Activated CD4-positive, alpha-beta memory T cell treated with anti-CD3 and anti-CD28 coated beads for 36 hours (primary cell): ENCODE measurements around the gene IMPDH2. TPM values are rescaled to one million over a fixed set of nuclear protein-coding genes. Genes with fewer than 3 reads are reported as not detected.

Experiments
- CTCF ChIA-PET: fragments of 350-600 bp; sonication (Branson Sonifier 250); formaldehyde crosslinking; loops from one replicate; lab custom pipeline; 2021; ENCODE audit warnings: antibody characterized with exemption, inconsistent platforms; lab: Charles Lee
- POLR2A ChIA-PET: fragments of 350-600 bp; sonication (Branson Sonifier 250); formaldehyde crosslinking; loops from one replicate; lab custom pipeline; 2021; ENCODE audit warnings: antibody characterized with exemption; lab: Charles Lee
- DNase-seq: peaks from one replicate; pipeline ENCODE4 v3.0.0-alpha.2; 2020
- H3K27ac Mint-ChIP-seq: one replicate; pipeline ENCODE4 v1.8.0; 2021; ENCODE audit warnings: mixed read lengths
- H3K27me3 Mint-ChIP-seq: one replicate; pipeline ENCODE4 v1.8.0; 2021; ENCODE audit warnings: mixed read lengths
- H3K36me3 Mint-ChIP-seq: one replicate; pipeline ENCODE4 v1.8.0; 2021; ENCODE audit warnings: mixed read lengths
- H3K4me1 Mint-ChIP-seq: one replicate; pipeline ENCODE4 v1.8.0; 2021; ENCODE audit warnings: low read depth, mixed read lengths
- H3K4me3 Mint-ChIP-seq: one replicate; pipeline ENCODE4 v1.8.0; 2021; ENCODE audit warnings: mild to moderate bottlenecking, mixed read lengths
- H3K9me3 Mint-ChIP-seq: one replicate; pipeline ENCODE4 v1.8.0; 2021; ENCODE audit warnings: mixed read lengths
- intact Hi-C: fragments of 100-400 bp; cut with micrococcal nuclease; formaldehyde crosslinking; loops from one replicate; pipeline ENCODE4 v1.15.1; 2023
- total RNA-seq, 2 experiments: library from RNA; stranded (reverse); gene quantifications; one replicate each; pipeline ENCODE4 v1.2.3, GENCODE V29; 2021

The IMPDH2 gene
- total RNA-seq, 2 experiments from 2014 or later: 430 to 454 TPM

DNA sequence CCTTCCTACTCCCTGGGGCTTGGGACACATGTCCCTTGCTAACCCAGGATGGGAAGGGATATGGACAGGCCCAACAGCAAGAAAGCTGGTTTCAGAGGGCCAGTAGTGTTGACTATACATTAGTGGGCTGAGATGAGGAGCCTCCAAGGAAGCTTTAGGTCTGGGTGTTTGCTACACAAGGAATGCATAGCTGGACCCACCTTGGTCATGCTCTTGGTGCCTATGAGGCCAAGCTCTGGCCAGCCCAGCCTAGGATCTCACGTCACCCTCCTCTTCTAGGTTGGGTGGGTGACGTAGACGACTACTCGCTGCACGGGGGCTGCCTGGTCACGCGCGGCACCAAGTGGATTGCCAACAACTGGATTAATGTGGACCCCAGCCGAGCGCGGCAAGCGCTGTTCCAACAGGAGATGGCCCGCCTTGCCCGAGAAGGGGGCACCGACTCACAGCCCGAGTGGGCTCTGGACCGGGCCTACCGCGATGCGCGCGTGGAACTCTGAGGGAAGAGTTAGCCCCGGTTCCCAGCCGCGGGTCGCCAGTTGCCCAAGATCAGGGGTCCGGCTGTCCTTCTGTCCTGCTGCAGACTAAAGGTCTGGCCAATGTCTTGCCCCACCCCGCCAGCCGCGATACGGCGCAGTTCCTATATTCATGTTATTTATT is 22.7 kb downstream of the IMPDH2 start:
- peaks cover 21% of the 10 kb centered on the region for H3K4me1 Mint-ChIP-seq
- ChIA-PET CTCF (interaction anchor here (0.6 to 4.7 kb wide), 17 partner anchors 10 to 1144 kb away, joined by 3 to 65 read pairs (median 4); partner anchors contain the start of genes DALRD3, NDUFAF3, P4HTM and QRICH1), POLR2A (interaction anchor here (0.6 to 7.8 kb wide), 10 partner anchors 11 to 342 kb away, joined by 3 to 135 read pairs (median 10); partner anchors contain the start of genes ARIH2, DALRD3, IMPDH2 and NDUFAF3)
- H3K27me3 Mint-ChIP-seq: no peaks in the 10 kb centered on the region
- peak overlapping the region; percentile 95 for H3K4me3 Mint-ChIP-seq
- intact Hi-C loops: loop anchor here (1.0 to 5.0 kb wide), 5 partner anchors 15 to 450 kb away; partner anchors contain the start of genes ARIH2 and PFKFB4
- H3K27ac Mint-ChIP-seq: peak overlapping the region; percentile 98
- peak; percentile 28 for DNase-seq
- H3K36me3 Mint-ChIP-seq: peaks cover 15% of the 10 kb centered on the region
- H3K9me3 Mint-ChIP-seq: no peaks in the 10 kb centered on the region

DNA sequence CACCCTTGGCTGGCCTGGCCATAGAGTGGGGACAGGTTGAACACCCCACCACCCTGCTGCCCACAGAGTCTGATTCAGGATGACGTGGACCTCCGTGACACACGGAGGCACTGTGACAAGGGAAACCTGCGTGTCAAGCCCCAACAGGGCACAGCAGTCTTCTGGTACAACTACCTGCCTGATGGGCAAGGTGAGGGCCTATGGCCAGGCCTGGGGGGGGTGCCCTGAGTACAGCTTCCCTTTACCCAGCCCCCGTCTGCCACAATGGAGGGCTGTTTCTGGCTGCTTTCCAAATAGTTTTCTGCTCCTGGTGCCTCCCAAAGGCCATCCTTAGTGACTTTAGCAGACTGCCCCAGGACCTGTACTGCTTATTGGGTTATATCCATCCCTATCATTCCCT is 23.2 kb downstream of the IMPDH2 start:
- Mint-ChIP-seq H3K27ac (no peak overlapping the region), H3K4me3 (peak overlapping the region; percentile 95), H3K27me3 (no peaks in the 10 kb centered on the region), H3K9me3 (no peaks in the 10 kb centered on the region), H3K4me1 (peaks cover 21% of the 10 kb centered on the region), H3K36me3 (peaks cover 13% of the 10 kb centered on the region)
- intact Hi-C loops: loop anchor here (2.0 to 5.0 kb wide), 2 partner anchors 89 to 449 kb away; partner anchors contain the start of genes ARIH2 and PFKFB4
- ChIA-PET CTCF (interaction anchor here (0.7 to 4.7 kb wide), 4 partner anchors 15 to 19 kb away, joined by 3 to 65 read pairs (median 23); partner anchors contain the start of gene NDUFAF3), POLR2A (interaction anchor here (2.4 to 7.8 kb wide), 3 partner anchors 14 to 23 kb away, joined by 20 to 135 read pairs (median 46); partner anchors contain the start of genes DALRD3, IMPDH2, NDUFAF3 and P4HTM)
- no peak for DNase-seq

DNA sequence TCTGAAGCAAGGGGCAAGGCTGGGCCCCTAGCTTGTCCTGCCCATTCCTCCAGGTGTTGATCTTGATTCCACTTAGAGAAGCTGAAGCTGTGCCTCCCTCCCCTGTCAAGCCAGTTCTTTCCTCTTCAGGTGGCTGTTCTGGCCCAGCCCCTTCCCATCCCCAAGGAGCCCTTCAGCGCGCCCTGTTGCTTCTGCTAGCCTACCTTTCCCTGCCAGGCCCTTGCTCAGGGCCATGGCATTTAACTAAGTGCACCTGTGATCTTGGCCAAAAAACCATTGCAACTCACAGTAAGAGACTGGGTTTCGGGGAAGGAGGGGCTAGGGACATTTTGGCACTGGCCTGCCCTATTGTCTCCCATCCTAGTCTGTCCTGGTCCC is 23.9 kb downstream of the IMPDH2 start:
- ChIA-PET CTCF (interaction anchor here (0.6 to 4.3 kb wide), 3 partner anchors 14 to 82 kb away, joined by 3 to 65 read pairs (median 3); partner anchors contain the start of gene NDUFAF3), POLR2A (no interaction called here)
- no peak for DNase-seq
- no peaks in the 10 kb centered on the region for H3K9me3 Mint-ChIP-seq
- peaks cover 21% of the 10 kb centered on the region for H3K4me1 Mint-ChIP-seq
- H3K36me3 Mint-ChIP-seq: peaks cover 13% of the 10 kb centered on the region
- no peak overlapping the region for H3K4me3 Mint-ChIP-seq
- intact Hi-C loops: loop anchor here (5.0 kb wide), 1 partner anchor 88 kb away; the partner anchor contains the start of gene ARIH2
- no peak overlapping the region for H3K27ac Mint-ChIP-seq
- no peaks in the 10 kb centered on the region for H3K27me3 Mint-ChIP-seq

DNA sequence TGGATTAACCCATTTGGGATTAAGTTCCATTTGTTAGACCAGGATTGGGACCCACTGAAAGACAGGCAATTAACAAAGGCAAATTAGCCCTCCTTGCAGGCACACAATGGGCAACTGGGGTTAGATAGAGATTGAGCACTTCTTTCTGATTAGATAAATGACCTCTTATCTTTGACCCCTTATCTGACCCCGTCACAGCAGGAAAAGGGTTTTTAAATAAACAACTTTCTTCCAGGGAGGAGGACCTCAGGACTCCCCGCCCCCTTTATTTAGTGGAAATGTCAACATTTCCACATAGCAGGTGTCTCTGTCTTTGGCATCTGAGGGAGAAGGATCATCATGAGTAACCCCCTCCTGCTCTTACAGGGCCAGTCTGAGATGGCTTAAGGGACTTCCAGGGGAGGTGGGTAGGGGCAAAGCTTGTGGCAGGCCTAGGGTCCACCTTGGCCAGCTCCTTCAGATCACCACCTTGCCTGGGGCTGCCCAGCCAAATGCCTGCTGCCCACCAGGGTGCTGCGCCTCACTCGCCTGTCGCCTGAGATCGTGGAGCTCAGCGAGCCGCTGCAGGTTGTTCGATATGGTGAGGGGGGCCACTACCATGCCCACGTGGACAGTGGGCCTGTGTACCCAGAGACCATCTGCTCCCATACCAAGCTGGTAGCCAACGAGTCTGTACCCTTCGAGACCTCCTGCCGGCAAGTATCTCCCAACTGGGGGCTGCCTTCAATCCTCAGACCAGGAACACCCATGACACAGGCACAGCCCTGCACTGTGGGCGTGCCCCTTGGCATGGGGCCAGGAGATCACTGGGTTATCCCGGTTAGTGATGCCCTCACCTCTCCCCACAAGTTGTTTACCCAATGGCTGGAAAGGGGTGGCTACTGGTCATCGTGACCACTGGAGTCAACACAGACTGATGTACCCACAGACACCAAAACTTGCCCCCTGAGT is 24.6 kb downstream of the IMPDH2 start:
- POLR2A ChIA-PET: no interaction called here
- H3K27me3 Mint-ChIP-seq: no peaks in the 10 kb centered on the region
- no peak overlapping the region for H3K27ac Mint-ChIP-seq
- peaks cover 13% of the 10 kb centered on the region for H3K36me3 Mint-ChIP-seq
- CTCF ChIA-PET: interaction anchor here (0.6 kb wide), 1 partner anchor 81 kb away, joined by 3 read pairs; no protein-coding TSS in a partner anchor
- DNase-seq: no peak
- H3K4me1 Mint-ChIP-seq: peaks cover 21% of the 10 kb centered on the region
- no peak overlapping the region for H3K4me3 Mint-ChIP-seq
- no peaks in the 10 kb centered on the region for H3K9me3 Mint-ChIP-seq
- intact Hi-C loops: loop anchor here (5.0 kb wide), 1 partner anchor 87 kb away; the partner anchor contains the start of gene ARIH2

DNA sequence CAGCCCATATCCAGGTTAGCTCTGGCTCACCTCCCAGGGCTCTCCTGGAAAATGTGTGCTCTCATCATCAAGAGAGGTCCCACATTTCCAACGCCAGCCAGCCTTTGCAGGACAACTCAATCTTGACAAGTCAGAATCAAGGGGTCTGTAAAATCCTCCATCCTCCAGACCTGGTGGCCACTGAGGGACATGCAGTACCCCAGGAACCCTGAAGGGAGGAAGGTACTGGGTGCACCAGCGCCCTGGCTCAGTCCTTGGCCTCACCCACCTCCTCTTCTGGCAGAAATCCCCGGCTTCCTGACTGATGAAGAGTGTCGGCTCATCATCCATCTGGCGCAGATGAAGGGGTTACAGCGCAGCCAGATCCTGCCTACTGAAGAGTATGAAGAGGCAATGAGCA is 28.0 kb downstream of the IMPDH2 start:
- DNase-seq: no peak
- no peaks in the 10 kb centered on the region for H3K36me3 Mint-ChIP-seq
- no peaks in the 10 kb centered on the region for H3K4me1 Mint-ChIP-seq
- no peaks in the 10 kb centered on the region for H3K9me3 Mint-ChIP-seq
- CTCF ChIA-PET: interaction anchor here (0.7 to 1.6 kb wide), 2 partner anchors 12 to 13 kb away, joined by 3 read pairs; no protein-coding TSS in a partner anchor
- intact Hi-C loops: no loop called here
- H3K27ac Mint-ChIP-seq: no peak overlapping the region
- H3K27me3 Mint-ChIP-seq: no peaks in the 10 kb centered on the region
- no peak overlapping the region for H3K4me3 Mint-ChIP-seq
- POLR2A ChIA-PET: no interaction called here

DNA sequence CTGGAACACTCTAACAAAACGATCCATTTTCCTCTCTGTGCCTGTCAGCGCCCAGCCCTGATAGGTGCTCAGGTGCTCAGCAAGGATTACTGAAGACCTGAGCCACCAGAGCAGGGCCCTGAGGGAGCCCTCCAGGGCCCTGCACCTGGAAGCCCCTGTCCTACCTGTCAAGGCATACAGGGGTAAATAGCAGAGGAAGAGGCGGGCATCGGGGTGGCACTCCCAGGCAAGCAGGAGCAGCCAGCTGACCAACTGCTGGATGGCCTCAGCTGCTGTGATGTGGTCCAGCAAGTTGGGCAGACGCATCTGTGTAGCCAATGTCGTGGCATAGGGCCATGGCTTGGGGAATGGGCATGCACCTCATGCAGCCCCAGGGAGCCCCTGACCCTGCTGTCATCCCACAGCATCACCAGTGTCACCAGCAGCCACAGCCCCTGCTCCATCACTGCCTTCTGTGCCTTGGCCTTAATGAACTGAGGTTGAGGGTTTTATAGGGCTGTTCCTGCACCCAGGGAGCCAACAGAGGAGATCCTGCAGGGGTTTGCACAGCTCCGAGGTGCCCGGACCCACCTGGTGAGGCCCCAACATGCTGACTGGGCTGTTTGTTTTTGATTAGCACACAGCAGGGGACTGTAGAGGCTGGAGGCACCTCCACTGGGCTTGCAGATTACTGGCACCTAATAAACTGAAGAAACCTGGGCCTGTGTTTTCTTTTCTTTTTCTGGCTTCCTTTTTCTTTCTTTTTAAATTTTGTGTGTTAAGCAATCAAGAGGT is 29.9 kb downstream of the IMPDH2 start:
- no peaks in the 10 kb centered on the region for H3K9me3 Mint-ChIP-seq
- ChIA-PET CTCF (interaction anchor here (1.6 kb wide), 1 partner anchor 11 kb away, joined by 3 read pairs; no protein-coding TSS in a partner anchor), POLR2A (no interaction called here)
- peaks cover 2% of the 10 kb centered on the region for H3K36me3 Mint-ChIP-seq
- no peak for DNase-seq
- H3K27ac Mint-ChIP-seq: no peak overlapping the region
- H3K4me1 Mint-ChIP-seq: peaks cover 3% of the 10 kb centered on the region
- H3K27me3 Mint-ChIP-seq: no peaks in the 10 kb centered on the region
- intact Hi-C loops: no loop called here
- H3K4me3 Mint-ChIP-seq: no peak overlapping the region

DNA sequence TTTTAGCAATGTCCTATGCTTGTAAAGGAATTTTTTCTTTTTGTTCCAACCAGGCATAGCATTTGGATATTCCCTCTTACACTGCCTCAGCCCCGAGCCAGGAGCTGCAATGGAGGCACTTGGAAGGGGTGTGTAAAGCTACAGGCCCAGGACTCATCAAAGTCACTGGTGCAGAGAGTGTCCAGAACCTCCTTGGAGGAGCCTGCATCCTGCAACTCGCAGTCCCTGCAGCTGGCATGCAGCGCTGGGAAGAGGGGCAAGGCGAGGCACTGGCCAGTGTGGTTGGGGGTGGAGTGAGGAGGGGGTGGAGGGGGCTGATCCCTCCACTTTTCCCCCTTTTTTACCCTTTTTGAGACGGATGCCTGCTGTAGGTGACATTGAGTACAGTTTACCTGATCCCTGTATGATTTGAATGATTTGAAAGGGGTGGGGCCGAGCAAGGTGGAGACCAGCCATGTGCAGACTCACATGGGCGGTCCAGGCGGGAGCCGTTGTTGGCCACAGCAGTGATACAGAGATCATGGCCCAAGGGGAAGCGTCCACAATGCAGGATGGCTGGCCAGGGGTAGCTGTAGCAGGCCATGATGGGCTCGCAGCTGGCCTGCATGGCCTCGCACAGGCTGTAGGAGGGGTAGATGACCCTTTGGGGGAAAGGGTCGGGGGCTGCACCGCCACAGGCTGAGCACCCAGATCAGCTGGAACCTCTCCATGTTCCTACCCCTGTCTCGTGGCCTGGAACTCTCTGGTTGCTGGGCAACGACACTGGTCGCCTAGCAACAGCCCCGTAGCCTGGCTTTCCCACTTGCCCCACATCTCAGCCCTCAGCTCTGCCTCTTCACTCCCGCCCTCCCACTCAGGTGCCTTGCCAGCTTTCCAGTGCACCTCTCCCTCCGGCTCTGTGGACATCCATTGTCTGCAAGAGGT is 31.2 kb downstream of the IMPDH2 start:
- Mint-ChIP-seq H3K27ac (no peak overlapping the region), H3K4me3 (no peak overlapping the region), H3K4me1 (peaks cover 8% of the 10 kb centered on the region), H3K36me3 (peaks cover 2% of the 10 kb centered on the region), H3K9me3 (no peaks in the 10 kb centered on the region), H3K27me3 (no peaks in the 10 kb centered on the region)
- no peak for DNase-seq
- intact Hi-C loops: no loop called here
- ChIA-PET POLR2A (no interaction called here), CTCF (interaction anchor here (1.0 kb wide), 1 partner anchor 10 kb away, joined by 3 read pairs; no protein-coding TSS in a partner anchor)

DNA sequence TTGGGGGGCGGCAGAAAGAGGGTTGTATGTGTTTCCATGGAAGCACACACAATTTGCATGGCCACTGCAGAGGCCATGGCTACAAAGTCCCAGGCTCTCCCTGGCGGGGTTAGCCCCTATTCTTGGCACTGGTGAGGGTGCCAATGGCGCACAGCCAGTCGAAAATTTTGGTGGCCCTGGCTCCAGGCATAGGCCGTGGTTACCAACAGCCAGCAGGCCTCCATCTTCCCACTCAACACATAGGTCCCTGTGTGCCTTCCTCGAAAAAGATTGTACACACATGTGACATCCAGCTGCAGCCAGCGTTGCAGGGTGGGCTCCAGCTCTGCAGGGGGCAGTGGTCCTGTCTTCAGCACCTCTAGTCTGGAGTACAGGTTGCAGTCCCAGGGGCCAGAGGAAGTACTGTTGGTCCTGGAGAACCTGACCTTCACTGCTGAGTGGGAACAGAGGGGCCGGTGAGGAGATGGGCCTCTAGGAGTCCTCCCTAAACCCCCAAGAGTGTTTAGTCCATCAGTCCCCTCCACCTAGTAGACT is 32.0 kb downstream of the IMPDH2 start:
- POLR2A ChIA-PET: no interaction called here
- H3K36me3 Mint-ChIP-seq: peaks cover 2% of the 10 kb centered on the region
- peaks cover 8% of the 10 kb centered on the region for H3K4me1 Mint-ChIP-seq
- no peak overlapping the region for H3K4me3 Mint-ChIP-seq
- CTCF ChIA-PET: interaction anchor here (0.7 to 1.4 kb wide), 3 partner anchors 9 to 25 kb away, joined by 3 read pairs; partner anchors contain the start of genes NDUFAF3 and WDR6
- intact Hi-C loops: no loop called here
- H3K27ac Mint-ChIP-seq: no peak overlapping the region
- no peaks in the 10 kb centered on the region for H3K9me3 Mint-ChIP-seq
- no peaks in the 10 kb centered on the region for H3K27me3 Mint-ChIP-seq
- no peak for DNase-seq

DNA sequence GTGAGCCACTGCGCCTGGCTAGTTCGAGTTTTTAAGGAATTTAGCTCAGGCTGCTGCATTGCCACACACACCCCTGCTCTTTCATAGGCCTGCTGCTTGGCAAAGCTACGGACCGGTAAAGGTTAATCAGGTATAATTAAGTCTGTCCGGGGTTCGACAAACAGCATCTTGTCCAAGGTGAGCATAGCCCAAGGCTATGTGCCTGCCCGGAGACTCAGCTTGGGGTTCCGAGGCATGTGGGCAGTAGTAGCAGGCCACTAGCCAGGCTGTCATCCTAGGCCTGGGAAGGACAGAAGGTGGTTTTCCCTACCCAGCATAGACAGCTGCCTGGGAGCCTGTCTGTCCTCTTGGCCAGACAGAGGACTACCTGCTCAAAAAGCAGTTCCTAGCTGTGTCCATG is 32.6 kb downstream of the IMPDH2 start:
- no peaks in the 10 kb centered on the region for H3K9me3 Mint-ChIP-seq
- peaks cover 4% of the 10 kb centered on the region for H3K36me3 Mint-ChIP-seq
- H3K27me3 Mint-ChIP-seq: no peaks in the 10 kb centered on the region
- no peak overlapping the region for H3K4me3 Mint-ChIP-seq
- peaks cover 13% of the 10 kb centered on the region for H3K4me1 Mint-ChIP-seq
- intact Hi-C loops: no loop called here
- POLR2A ChIA-PET: no interaction called here
- CTCF ChIA-PET: interaction anchor here (0.7 to 1.4 kb wide), 4 partner anchors 9 to 25 kb away, joined by 3 to 7 read pairs (median 4); partner anchors contain the start of genes NDUFAF3 and WDR6
- no peak overlapping the region for H3K27ac Mint-ChIP-seq
- no peak for DNase-seq

DNA sequence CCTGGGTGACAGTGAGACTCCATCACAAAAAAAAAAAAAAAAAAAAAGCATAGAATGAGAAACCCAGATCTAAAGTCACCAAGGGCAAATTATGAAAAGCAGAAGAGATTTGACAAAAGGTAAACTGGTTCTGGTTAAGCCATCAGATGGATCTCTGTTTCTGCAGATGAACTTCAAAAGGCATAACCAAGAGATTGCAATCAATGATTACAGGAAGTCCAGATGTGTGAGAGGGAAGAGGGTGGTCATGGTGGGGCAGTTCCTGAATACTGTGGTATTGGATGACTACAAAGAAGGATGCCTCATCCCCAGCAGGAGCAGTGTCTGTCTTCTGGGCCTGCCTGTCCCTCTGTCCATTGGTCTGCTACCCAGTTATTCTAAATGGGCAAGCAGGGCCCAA is 35.4 kb downstream of the IMPDH2 start:
- intact Hi-C loops: no loop called here
- ChIA-PET POLR2A (no interaction called here), CTCF (no interaction called here)
- Mint-ChIP-seq H3K36me3 (peaks cover 9% of the 10 kb centered on the region), H3K4me3 (no peak overlapping the region), H3K27me3 (no peaks in the 10 kb centered on the region), H3K4me1 (peaks cover 28% of the 10 kb centered on the region), H3K9me3 (no peaks in the 10 kb centered on the region), H3K27ac (peak overlapping the region; percentile 45)
- DNase-seq: no peak
